Measurements from ENCODE around the gene GAMT.
"Not testable (repeated sequence)": the region's sequence is repeated elsewhere in the genome, so short reads cannot be mapped to it uniquely, and the experiment has no call there.

Gene GAMT

GRCh38 chr19:1401138-1401888 is at the start of gene GAMT:
TSS of gene GAMT (minus strand) at chr19:1401542. CDS start at chr19:1401476, 66 bp downstream.
- peak; percentile 69 for DNase-seq

- DNase-seq = peak; percentile 51
Measured at GRCh38 chr19:1449467-1450442, 48.4 kb upstream of the GAMT start, which contains the start of gene APC2. TSS of gene APC2 (plus strand) at chr19:1450121. CDS start at chr19:1453002, 2,881 bp downstream.

- no peak for DNase-seq
Measured at GRCh38 chr19:1447944-1448343, 46.6 kb upstream of the GAMT start.

DNA sequence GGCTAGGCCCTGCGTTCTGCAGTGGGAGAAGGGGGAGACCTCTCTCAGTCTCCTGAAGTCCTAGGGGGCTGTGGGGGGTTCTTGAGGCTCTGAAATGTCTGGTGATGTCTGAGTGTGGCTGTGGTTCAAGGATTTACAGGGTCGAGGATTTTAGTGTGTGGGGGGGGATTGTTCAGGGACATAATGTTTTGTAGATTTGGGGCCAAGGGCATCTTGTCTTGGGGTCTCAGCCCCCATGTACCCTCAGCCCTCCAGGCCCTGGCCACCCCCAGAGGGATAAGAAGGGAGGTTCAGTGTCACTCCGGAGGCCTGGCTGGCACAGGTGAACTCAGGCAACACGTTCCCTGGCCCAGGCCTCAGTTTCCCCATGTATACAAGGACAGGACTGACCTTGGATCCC is 46.2 kb upstream of the GAMT start:
- DNase-seq = no peak

DNA sequence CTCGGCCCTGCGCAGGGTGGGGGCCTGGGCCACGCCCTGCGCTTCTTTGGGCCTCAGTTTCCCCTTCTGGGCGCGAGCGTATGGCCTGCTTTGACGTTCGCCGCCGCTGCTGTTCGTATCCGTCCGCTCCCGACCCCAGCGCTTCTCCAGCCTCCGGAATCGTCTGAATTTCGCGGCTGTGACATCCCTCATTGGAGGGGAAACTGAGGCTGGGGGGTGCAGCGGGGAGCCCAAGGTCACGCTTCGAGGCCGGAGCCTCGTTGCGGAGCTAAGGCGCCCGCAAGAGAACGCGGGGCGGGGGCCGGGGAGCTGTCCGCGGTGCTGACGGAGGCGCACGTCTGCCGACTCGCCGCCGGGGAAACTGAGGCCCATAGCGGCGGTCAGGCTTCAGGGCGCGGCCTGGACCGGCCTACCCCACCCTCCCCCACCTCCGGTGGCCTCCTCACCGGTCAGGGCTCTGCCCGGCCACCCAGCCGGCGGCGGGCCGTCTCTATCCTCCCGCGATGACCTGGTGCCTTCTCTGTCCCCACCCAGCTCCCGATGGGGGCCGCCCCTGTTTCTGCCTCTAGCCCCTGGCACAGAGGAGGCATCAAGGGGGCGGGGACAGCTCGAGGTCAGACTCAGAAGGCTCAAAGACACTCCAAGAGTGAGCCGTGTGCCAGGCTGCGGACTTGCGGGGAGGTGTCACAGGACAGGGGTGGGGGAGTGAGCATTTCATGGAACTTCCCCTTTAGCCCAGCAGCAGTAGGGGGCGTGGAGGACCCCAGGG is 45.6 kb upstream of the GAMT start:
- DNase-seq = no peak

DNA sequence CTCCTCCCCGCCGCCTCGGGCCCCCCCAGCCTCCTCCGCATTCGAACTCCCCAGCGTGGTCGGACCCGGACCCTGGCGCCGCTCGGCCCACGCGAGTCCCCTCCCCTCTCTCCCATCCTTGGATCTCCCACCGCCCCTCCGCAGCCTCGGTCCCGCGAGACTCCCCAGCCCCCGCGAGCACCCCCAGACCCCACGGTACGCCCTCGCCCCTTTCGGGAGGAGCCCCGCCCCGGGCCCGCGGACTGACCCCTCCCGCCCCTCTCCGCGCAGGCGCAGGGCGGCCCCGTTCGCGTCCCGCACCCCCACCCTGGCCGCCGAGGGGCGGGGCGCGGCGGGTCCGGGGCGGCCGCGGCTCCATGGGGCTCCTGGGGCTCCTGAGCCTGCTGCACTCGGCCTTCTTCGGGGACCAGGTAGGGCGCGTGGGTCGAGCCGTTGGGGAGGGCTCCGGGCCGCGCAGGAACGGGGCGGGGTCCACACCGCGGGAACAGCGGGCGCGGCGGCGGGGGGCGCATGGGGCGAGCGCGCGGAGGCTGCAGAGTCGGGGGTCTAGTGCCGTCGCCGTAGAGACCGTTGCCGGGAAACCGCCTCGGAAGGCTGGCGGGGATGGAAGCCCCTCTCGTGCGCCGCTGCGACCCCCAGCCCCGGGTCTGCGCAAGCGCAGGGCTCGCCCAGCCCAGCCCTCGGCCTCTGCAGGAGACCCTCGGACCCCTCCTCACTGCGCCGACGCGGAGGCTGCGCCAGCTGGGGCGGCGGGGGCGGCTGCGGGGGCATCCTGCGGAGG is 44.8 kb upstream of the GAMT start:
- DNase-seq = no peak

DNA sequence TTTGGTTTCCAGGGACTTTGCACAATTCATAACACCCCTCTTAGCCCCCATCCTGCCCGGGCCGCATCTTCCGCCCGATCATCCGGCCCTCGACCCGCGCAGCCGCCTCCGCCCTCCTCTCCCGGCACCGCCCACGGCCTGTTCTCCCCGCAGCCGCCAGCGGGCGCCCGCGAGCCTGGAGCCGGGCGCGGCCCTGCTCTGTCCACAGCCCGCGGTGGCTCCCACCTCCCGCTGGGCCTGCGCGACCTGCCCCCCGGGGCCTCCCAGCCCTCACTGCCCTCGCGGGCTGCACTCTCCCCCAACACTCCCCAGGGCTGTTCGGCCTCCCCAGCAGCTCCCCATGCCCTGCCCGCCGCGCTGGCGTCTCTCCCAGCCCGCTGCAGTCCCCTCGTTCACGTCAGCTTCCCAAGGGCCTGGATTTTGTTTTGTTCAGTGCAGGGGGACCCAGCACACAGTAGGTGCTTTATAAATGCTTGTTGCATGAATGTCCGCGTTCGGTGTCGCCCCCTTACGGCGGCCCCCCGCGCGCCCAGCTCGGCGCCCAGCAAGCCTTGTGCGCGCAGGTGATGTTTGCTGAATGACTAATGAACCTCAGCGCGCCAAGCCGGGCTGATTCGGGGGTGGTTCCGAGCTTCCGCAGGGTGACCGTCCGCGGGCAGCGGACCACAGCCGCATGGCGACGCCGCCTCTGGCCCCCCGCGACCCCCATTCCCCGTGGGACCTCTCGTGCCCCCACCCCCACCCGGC is 44.0 kb upstream of the GAMT start:
- peak; percentile 91 for DNase-seq

GRCh38 chr19:1441677-1442438 is 40.5 kb upstream of the GAMT start:
- DNase-seq = no peak

DNA sequence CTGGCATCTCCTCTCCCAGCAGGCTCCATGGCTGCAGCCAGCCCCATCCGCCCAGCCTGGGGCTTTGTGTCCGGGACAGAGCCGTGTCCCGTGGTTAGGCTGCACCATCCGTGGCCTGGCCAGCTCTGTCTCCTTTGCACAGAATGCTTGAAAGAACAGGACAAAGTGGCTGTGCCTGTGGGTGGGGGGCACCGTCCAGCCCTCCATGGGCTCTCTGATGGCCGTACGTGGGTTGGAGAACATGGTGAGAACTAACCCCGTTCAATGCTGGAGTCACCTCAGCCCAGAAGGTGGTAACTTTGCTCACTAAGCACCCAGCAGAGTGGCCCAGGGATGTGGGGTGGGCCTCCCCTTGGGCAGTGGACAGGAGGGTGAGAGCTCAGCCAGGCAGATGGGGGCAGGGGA is 39.7 kb upstream of the GAMT start:
- no peak for DNase-seq

DNA sequence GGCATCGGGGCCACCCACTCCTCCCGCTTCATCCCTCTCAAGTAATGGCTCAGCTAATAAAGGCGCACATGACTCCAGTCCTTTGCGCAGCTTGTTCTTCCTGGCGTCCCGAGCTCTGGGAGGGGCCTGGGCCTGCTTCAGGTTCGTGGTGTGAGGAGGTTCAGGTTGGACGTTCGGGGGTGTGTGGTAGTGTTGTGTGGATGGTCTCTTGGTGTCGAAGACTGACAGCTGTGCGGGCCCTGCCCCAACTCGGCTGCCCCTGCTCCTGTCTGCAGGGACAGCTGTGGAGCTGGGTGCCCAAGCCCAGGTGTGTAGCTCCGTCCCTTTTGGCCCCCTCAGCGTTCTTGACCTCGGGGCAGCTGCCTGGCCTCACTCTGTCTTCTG is 39.1 kb upstream of the GAMT start:
- DNase-seq = no peak

DNA sequence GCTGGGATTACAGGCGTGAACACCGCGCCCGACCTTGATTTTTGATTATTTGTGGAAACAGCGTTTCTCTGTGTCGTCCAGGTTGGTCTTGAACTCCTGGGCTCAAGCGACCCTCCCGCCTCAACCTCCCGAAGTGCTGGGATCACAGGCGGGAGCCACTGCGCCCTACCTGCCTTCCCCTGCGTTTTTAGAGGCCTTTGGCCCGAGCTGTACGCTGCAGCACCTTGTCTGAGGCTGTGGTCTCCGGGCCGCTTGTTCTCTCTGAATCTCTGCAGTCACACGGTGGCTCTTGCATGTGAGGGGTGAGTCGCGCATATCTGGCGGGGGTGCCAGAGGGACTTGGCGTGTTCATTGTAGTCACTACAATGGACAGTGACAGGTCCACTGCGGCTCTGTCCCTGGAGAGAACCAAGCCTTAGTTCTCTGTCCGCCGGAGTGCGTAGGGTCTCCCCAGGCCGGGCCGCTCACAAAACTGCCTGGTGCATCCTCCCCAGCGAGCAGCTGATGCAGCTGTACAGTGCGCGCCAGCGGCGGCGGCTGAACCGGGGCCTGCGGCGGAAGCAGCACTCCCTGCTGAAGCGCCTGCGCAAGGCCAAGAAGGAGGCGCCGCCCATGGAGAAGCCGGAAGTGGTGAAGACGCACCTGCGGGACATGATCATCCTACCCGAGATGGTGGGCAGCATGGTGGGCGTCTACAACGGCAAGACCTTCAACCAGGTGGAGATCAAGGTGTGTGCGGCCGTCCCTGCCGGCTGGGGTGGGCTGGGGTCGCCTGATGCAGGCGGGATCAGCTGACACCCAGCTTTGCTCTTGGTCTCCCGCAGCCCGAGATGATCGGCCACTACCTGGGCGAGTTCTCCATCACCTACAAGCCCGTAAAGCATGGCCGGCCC is 38.4 kb upstream of the GAMT start:
- DNase-seq = not testable (repeated sequence)

DNA sequence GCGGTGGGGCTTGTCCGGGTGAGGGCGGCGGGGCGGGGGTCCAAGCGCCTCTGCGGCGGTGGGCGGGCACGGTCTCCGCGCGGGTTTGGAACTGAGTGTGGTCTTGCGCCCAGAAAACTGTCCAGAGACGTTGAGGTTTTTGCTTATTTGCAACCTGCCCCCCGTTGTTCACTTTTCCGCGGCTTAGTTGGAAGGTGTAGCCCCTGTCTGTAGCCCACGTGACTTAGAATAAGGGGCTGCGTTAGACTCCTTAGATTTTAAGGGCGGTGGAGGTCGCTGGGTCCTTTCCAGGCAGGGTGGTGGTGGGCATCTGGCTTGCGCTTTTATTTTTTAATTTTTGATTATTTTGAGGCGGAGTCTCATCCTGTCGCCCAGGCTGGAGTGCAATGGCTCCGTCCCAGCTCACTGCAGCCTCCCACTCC is 37.6 kb upstream of the GAMT start:
- no peak for DNase-seq

DNA sequence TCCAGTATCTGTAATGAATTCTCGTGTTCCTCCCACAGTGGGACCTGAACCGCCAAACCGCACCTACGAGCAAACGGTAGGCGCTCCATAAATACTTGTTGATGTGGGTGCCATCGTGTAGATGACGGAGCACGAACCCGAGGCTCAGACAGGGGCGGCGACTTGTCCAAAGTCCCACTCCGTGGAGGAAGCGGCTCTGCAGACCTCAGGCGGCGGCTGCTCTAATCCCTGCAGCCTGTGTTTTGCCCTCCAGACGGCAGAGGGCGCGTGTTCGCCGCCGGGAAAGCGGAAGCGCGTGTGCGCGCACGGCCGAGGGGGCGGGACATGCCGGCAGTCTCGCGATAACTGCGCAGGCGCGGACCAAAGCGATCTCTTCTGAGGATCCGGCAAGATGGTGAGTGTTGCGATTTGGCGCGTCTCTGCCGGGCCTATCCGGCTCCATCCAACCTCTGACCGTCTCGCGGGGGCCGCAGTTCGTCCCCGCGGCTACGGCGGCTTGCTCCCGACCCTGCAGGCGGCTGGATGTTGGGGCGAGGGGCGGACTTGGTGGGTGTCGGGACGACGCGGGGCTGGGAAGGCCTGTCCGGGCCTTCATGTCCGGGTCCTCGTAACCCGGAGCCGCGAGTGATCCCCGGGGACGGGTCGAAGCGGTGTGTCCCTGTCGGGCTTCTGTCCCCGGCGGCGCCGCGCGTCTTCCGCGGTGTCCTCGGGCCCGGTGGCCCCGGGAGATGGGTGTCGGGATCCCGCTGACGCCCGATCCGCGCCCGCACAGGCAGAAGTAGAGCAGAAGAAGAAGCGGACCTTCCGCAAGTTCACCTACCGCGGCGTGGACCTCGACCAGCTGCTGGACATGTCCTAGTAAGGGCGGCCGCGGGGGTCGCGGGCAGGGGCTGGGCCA is 36.9 kb upstream of the GAMT start, which contains the start of gene RPS15:
Gene RPS15, plus strand, starts transcription at position 362 of the 898 bp plus-strand sequence. Its CDS starts 30 bp downstream, at position 392.
- DNase-seq = peak; percentile 97

DNA sequence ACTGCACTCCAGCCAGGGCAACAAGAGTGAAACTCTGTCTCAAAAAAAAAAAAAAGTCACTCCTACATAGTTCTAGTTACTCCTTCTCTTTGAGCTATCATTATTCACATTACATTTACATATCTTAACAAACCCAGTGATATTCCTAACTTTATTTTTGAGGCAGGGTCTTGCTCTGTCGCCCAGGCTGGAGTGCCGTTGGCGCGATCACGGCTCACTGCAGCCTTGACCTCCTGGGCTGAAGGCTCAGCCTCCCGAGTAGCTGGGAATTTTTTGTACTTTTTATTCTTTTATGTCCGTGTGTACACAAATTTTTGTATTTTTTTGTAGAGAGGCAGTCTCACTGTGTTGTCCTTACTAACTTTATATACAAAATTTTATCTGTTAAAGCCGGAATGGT is 36.3 kb upstream of the GAMT start:
- no peak for DNase-seq

GRCh38 chr19:1435378-1435989 is 34.1 kb upstream of the GAMT start:
- no peak for DNase-seq

- no peak for DNase-seq
Measured at GRCh38 chr19:1434577-1435060, 33.3 kb upstream of the GAMT start.

GRCh38 chr19:1434040-1434366 is 32.7 kb upstream of the GAMT start:
- no peak for DNase-seq

Data from activated CD4-positive, alpha-beta T cell treated with anti-CD3 and anti-CD28 coated beads, Interleukin-2, Interleukin-6, amounts not matched to agents 100 ng/mL and 50 ng/mL, durations not matched to agents 16 hours and 8 hours (primary cell).